HG02642 (cell line): ENCODE results near the gene CLEC4M.
"Not testable (repeated sequence)": the region's sequence is repeated elsewhere in the genome, so short reads cannot be mapped to it uniquely, and the experiment has no call there.

Experiments
- ATAC-seq: cut with Tn5 transposase; IDR thresholded peaks from one replicate; pipeline ENCODE4 v1.9.1; 2021; ENCODE audit warnings: mild to moderate bottlenecking; ENCODE audit not compliant: unreplicated experiment, poor library complexity

CLEC4M gene

DNA sequence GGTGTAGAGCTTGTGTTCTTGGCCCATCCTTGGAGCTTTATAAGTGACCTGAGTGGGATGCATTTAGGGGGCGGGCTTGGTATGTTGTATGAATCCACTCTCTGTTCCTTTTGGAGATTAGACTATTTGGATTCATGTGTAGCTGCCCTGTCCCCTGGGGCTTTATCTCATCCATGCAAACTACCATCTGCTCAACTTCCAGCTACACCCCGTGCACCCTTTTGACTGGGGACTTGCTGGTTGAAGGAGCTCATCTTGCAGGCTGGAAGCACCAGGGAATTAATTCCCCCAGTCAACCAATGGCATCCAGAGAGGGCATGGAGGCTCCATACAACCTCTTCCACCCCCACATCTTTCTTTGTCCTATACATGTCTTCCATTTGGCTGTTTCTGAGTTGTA is 6.1 kb downstream of the CLEC4M start:
- no peak for ATAC-seq

DNA sequence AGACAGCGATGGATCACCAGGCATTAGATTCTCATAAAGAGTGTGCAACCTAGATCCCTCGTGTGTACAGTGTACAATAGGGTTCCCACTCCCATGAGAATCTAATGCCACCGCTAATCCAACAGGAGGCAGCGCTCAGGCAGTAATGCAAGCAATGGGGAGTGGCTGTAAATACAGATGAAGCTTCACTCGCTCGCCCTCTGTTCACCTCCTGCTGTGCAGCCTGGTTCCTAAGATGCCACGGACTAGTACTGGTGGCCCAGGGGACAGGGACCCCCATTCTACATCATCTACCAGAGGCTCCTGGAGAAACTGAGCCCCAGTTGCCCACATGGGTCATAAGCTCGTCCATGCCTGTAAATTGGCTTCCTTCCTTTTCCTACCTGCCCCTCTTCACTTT is 8.0 kb downstream of the CLEC4M start:
- no peak for ATAC-seq

DNA sequence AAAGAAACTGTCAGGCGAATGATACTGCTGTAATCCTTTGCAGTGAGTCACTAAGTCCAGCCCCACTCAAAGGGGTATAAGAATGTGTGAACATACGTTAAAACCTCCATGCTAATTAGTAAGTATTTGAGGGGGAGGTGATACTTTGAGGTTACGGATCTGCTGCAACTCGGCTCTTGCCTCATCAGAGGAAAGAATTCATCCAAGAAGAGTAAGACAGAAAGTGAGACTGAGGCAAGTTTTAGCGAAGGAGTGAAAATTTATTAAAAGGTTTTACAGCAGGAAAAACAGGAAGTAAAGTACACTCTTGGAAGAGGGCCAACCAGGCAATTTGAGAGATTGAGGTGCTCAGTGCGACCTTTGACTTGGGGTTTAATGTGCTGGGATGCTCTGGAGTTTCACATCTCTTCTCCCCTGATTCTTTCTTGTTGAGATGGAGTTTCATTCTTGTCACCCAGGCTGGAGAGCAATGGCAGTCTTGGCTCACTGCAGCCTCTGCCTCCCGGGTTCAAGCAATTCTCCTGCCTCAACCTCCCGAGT is 9.8 kb downstream of the CLEC4M start:
- ATAC-seq: no peak

- no peak for ATAC-seq
Observed at GRCh38 chr19:7773841-7774240, 10.8 kb downstream of the CLEC4M start.

- ATAC-seq: no peak
Observed at GRCh38 chr19:7775761-7776160, 12.7 kb downstream of the CLEC4M start.

DNA sequence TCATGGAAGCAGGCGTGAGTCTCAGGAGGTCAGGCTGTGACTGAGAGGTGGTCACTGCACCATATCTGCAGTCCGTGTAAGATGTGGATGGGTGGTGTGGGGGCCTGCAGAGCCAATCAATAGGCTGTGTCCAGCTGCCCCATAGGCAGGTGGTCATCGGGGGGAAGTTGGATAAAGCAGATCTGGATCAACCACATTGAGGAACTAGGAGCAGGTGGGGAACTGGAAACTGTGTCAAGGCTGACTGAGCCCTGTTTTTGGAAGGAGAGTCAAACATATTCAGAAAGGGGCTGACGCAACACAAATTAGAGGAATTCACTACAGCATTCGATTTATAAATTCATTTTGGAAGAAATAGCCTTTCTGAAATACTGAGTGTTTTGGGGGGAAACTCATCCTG is 15.0 kb downstream of the CLEC4M start:
- no peak for ATAC-seq

DNA sequence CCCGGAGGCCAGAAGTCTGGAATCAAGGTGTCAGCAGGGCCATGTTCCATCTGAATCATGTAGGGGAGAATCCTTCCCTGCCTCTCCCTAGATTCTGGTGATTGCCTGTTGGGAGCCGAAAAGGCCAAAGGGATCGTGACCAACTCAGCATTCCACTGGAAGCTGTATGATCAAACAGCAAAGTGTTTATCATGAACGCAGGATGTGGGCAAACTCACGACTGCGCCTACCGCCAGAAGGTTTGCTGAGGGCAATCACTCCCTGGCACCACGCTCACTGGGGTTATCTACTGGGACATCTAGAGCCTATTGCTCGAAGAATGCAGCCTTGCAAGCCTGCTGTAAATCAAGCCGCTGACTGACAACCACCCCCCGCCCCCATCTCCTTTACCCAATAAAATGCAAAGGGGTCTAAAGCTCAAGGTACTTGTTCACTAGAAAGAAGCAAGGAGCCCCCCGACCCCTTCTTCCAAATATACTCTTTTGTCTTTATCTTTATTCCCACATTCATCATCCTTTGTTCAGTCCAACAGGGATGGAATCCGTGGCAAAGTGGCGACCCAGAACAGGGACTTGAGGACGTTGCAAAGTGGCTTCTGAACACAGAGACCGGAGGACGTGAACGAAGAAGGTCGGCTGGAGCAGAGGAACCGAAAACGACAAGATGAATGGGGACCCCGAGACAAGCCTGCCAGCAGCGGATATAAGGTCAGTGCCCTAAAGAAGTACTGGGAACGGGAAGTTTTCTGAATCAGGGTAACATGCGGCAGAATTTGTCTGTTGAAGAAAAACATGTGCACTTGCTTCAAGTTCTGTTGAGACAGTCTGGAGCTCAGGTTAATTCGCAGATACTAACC is 16.8 kb downstream of the CLEC4M start:
- no peak for ATAC-seq

DNA sequence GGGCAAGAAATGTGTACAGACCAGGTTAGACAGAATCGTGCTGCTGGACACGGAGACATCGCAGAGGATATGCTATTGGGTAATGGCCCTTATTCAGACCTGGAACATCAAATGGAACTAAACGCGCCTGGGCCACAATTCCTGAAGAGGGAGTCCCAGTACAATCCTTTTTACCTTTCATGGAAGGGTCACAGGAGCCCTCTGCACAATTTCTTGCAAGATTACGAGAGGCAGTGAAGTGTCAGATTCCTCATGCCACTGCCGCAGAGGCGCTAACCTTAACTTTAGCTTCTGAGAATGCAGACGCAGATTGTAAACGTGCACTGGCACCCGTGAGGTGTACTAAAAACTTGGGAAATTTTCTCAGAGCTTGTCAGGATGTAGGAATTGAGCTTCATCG is 18.1 kb downstream of the CLEC4M start:
- ATAC-seq: no peak

GRCh38 chr19:7783991-7784423 is 21.0 kb downstream of the CLEC4M start:
- ATAC-seq: no peak

DNA sequence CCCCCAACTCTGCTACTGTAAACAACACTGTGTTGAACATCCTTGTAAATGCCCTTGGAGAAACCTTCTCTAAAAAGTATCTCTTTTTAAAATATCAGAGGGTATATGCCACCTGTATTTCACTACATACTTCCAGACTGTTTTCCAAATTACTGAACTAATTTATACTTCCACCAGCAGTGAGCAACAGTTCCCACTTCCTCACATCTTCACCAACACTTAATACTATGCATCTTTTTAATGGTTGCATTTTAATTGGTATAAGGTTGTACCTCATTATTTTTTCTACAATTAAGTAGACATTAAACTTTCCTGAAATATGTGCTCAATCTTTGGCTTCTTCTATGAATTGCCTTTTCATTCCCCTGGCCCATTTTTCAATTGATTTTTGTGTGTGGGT is 21.8 kb downstream of the CLEC4M start:
- no peak for ATAC-seq

- ATAC-seq: no peak
Observed at GRCh38 chr19:7787141-7787540, 24.1 kb downstream of the CLEC4M start.

GRCh38 chr19:7787602-7788177 is 24.6 kb downstream of the CLEC4M start:
- ATAC-seq: no peak

- ATAC-seq: no peak
Observed at GRCh38 chr19:7788178-7788932, 25.3 kb downstream of the CLEC4M start.

GRCh38 chr19:7788933-7789323 is 25.9 kb downstream of the CLEC4M start:
- no peak for ATAC-seq

DNA sequence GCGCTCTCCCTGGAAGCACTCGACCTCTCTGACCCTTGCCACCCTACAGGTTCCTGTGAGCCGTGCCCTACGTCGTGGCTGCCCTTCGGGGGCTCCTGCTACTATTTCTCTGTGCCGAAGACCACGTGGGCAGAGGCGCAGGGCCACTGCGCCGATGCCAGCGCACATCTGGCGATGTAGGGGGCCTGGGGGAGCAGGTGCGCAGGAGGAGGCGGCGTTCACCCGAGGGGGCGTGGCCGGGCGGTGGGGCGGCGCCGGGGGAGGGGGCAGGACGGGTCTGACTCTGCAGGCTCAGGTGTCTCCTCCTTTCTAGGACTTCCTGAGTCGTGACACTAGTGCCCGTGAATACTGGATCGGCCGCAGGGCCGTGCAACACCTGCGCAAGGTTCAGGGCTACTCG is 26.4 kb downstream of the CLEC4M start:
- no peak for ATAC-seq

- no peak for ATAC-seq
Observed at GRCh38 chr19:7790416-7790815, 27.4 kb downstream of the CLEC4M start.

DNA sequence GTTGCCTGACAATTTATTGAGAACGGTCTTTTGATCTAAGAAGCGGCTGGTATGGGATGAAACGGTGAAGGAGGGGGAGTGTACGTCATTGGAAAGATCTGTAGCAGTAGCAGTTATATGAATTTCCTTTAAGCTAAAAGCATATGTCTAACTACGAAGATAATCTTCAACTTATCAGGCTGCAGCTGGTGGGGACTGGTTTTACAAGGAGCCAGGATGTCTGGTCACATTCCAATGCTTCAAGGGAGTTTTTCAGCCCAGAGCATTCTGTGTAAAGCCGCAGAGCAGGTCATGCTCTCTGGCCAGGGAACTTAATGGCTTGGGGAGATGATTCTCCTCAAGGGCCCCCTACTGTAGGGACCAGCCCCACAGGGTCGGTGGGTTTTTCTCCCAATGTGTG is 29.2 kb downstream of the CLEC4M start:
- no peak for ATAC-seq

DNA sequence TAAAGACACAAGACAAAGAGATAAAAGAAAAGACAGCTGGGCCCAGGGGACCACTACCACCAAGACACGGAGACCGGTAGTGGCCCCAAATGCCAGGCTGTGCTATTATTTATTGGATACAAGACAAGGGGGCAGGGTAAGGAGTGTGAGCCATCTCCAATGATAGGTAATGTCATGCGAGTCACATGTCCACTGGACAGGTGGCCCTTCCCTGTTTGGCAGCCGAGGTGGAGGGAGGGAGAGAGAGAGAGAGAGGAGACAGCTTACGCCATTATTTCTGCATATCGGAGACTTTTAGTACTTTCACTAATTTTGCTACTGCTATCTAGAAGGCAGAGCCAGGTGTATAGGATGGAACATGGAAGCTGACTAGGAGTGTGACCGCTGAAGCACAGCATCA is 29.7 kb downstream of the CLEC4M start:
- ATAC-seq: not testable (repeated sequence)

GRCh38 chr19:7793493-7793892 is 30.4 kb downstream of the CLEC4M start:
- no peak for ATAC-seq

- ATAC-seq: no peak
Observed at GRCh38 chr19:7795555-7796161, 32.6 kb downstream of the CLEC4M start.
